ENCODE measurements around the gene PAK1.

PAK1 gene

DNA sequence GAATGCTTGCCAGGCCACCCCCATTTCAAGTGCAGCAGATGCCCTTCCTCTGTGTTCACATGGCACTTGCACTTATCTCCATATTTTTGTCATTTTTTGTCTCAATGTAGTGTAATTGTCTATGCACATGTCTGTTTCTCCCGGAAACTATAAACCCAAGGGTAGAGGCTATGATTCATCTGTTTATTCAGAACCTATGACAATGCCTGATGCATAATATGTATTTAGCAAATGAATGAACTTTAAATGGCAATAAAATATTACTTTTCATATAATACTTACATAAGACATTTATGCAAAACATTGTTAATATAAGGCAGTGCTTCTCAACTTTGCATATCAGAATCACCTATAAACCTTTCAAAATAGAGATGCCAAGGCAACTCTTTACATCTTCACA is 6.7 kb downstream of the PAK1 start:
- POLR2A ChIA-PET = no interaction called here
- CTCF ChIA-PET = interaction anchor here (1.6 kb wide), 1 partner anchor 272 kb away, joined by 8 read pairs; no protein-coding TSS in a partner anchor
- TF ChIP-seq, protein P1, sequence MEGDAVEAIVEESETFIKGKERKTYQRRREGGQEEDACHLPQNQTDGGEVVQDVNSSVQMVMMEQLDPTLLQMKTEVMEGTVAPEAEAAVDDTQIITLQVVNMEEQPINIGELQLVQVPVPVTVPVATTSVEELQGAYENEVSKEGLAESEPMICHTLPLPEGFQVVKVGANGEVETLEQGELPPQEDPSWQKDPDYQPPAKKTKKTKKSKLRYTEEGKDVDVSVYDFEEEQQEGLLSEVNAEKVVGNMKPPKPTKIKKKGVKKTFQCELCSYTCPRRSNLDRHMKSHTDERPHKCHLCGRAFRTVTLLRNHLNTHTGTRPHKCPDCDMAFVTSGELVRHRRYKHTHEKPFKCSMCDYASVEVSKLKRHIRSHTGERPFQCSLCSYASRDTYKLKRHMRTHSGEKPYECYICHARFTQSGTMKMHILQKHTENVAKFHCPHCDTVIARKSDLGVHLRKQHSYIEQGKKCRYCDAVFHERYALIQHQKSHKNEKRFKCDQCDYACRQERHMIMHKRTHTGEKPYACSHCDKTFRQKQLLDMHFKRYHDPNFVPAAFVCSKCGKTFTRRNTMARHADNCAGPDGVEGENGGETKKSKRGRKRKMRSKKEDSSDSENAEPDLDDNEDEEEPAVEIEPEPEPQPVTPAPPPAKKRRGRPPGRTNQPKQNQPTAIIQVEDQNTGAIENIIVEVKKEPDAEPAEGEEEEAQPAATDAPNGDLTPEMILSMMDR (IDR thresholded peaks at IDR 0.05; ENCODE audit: insufficient read depth, low read length, missing control alignments) = no peak
- no peak overlapping the region for H3K4me3 ChIP-seq (ENCODE audit: low read depth, low read length)
- no peak for DNase-seq (ENCODE audit: low read depth, low spot score)

DNA sequence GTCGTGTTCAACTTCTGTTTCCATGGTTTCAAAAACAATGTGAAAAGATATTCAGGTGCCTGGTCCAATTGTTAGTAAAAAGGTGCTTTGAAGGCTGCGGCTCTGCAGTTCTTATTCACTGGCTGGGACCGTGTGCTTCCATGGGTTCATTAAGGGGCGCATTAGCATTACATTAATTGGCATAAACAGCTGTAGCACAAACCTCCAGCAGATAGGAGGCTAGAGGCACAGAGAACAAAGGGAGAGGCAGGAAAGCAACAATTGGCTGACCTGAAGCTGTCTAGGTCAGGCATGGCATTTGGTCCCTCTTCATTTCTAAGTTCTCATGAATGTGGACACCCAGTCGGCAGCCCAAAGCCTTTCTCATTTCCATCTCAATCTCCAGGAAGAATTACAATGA is 16.6 kb downstream of the PAK1 start:
- POLR2A ChIA-PET = no interaction called here
- no peak for DNase-seq (ENCODE audit: low read depth, low spot score)
- CTCF ChIA-PET = interaction anchor here (1.1 kb wide), 2 partner anchors 10 to 11 kb away, joined by 4 to 5 read pairs; no protein-coding TSS in a partner anchor
- no peak overlapping the region for H3K4me3 ChIP-seq (ENCODE audit: low read depth, low read length)
- TF ChIP-seq, protein P1 (IDR thresholded peaks at IDR 0.05; ENCODE audit: insufficient read depth, low read length, missing control alignments) = no peak

DNA sequence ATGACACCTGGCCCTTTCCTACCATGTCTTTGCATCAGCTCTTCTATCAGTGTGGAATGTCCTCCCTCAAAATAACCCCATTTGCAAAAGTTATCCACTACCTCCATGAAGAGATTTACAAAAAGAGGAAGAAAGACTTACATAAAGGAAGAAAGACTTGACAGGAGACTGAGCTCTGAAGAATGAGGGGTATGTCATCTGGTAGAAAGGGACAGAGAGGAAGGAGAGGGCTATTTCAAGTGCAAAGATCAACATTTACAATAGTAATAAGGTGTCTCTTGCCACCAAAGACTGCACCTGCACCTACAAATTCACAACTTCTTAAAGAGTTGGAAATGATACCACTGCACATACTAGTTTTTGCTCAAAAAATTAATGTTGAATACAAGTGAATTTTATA is 18.2 kb downstream of the PAK1 start:
- DNase-seq (ENCODE audit: low read depth, low spot score) = no peak

DNA sequence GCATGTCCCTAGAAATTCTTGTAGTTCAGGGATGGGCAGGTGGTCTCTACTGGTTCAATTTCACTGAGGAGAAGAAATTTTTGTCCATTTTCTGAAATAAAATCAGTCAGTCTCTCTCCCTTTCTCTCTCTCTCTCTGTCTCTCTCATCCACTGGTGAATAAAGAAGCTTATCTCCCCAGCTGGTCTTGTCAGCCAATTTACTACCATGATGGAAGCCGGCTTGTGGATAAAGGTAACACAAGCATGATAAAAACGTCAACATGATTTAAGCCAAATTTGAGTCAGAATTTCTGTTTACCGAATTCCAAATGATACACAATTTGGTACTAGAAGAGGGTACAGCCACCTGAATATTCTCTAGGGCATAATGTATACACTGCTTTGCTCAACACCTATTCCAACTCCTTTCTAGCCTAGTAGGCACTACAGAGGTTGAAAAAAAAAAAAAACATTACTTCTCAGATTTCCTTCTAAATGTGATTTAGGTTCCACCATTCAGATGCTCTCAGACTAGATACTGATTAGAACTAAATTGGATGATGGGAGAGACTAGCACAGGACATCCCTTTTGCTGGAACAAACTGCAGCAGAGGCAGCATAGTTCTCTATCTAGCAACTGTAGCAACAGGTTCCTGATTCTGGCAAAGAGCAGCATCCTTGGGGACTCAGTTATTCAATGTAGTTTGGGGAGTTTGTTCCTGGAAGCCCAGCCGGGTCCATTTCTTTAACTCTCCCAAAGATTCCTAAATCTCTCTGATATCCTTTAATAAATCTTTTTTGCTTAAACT is 18.8 kb downstream of the PAK1 start:
- ChIA-PET CTCF (interaction anchor here (0.9 kb wide), 1 partner anchor 102 kb away, joined by 3 read pairs; no protein-coding TSS in a partner anchor), POLR2A (no interaction called here)
- DNase-seq (ENCODE audit: low read depth, low spot score) = no peak
- TF ChIP-seq, protein P1 (IDR thresholded peaks at IDR 0.05; ENCODE audit: insufficient read depth, low read length, missing control alignments) = no peak
- H3K4me3 ChIP-seq (ENCODE audit: low read depth, low read length) = no peak overlapping the region

More for the DNA sequence above, 18.2 kb downstream of the PAK1 start:
- TF ChIP-seq, protein P1 (IDR thresholded peaks at IDR 0.05; ENCODE audit: insufficient read depth, low read length, missing control alignments) = no peak
- POLR2A ChIA-PET = no interaction called here
- CTCF ChIA-PET = interaction anchor here (0.8 kb wide), 1 partner anchor 9 kb away, joined by 3 read pairs; no protein-coding TSS in a partner anchor
- no peak overlapping the region for H3K4me3 ChIP-seq (ENCODE audit: low read depth, low read length)

DNA sequence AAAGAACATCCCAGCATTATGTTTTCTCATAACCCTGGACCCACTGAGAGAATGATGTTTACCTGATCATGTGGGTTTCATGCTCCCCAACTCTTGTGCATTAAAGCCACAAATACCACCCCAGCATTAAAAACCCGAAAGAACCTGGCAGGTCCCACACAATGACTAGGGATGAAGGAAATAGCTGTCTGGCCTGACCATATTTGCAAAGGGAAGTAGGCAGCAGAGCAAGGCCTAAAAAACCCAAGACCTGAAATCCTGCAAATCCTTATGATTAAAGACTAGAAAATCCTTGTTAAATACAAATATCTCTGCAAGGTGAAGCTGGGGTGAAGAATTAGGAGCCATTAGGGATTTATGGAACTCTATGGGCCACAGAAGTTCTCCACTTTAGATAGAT is 23.7 kb downstream of the PAK1 start:
- no peak for DNase-seq (ENCODE audit: low read depth, low spot score)
- no peak overlapping the region for H3K4me3 ChIP-seq (ENCODE audit: low read depth, low read length)
- CTCF ChIA-PET = no interaction called here
- POLR2A ChIA-PET = no interaction called here
- TF ChIP-seq, protein P1 (IDR thresholded peaks at IDR 0.05; ENCODE audit: insufficient read depth, low read length, missing control alignments) = no peak

DNA sequence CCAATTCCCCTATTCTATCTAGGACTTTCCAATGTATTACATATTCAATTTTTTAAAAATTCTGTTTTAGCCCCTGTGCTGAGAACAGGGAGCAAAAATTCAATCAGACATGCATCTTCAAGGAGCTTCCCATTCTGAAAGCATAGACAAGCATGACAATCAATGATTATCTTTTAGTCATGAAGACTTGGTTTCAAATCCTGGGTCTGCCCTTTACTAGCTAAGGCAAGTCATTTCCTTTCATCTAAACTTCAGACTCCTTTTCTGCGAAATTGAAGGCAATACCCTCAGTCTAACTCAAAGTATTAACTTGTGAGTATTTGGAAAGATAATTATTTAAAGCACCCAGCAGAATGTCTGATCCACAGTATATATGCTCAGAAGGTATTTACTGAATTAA is 24.1 kb downstream of the PAK1 start:
- H3K4me3 ChIP-seq (ENCODE audit: low read depth, low read length) = no peak overlapping the region
- DNase-seq (ENCODE audit: low read depth, low spot score) = no peak
- TF ChIP-seq, protein P1 (IDR thresholded peaks at IDR 0.05; ENCODE audit: insufficient read depth, low read length, missing control alignments) = no peak
- POLR2A ChIA-PET = no interaction called here
- CTCF ChIA-PET = no interaction called here

All from AG04449 (cell line).